HepG2 (cell line): ENCODE measurements around the gene KCNH6. TPM values are rescaled to one million over a fixed set of nuclear protein-coding genes. Genes with fewer than 3 reads are reported as not detected.

Experiments
- BATF2 ChIP-seq: sonication (generic); formaldehyde crosslinking; IDR thresholded peaks from 2 replicates; pipeline ENCODE4 v1.8.0; 2022; ENCODE audit warnings: mild to moderate bottlenecking, missing genetic modification reagents, moderate library complexity
- CHD4 ChIP-seq: fragments of 200-600 bp; sonication (generic); IDR thresholded peaks from 2 replicates; pipeline ENCODE4 v1.7.0; 2017; ENCODE audit warnings: mild to moderate bottlenecking, low read length, borderline replicate concordance
- CTCF ChIP-seq: sonication (generic); formaldehyde crosslinking; IDR thresholded peaks from 2 replicates; pipeline ENCODE4 v1.5.0; 2020; ENCODE audit warnings: mild to moderate bottlenecking, missing genetic modification reagents, moderate library complexity
- FOXP4 ChIP-seq: sonication (generic); formaldehyde crosslinking; IDR thresholded peaks from 2 replicates; pipeline ENCODE4 v1.4.0; 2020; ENCODE audit warnings: missing genetic modification reagents
- HHEX ChIP-seq: IDR thresholded peaks from 2 replicates; pipeline ENCODE4 v1.6.1; 2016; ENCODE audit warnings: control low read depth
- IRF2 ChIP-seq: IDR thresholded peaks from 2 replicates; pipeline ENCODE4 v1.6.1; 2018; ENCODE audit warnings: missing genetic modification reagents, missing compliant biosample characterization
- JUNB ChIP-seq: sonication (generic); formaldehyde crosslinking; IDR thresholded peaks from 2 replicates; pipeline ENCODE4 v1.8.0; 2022; ENCODE audit warnings: missing genetic modification reagents, mild to moderate bottlenecking, borderline replicate concordance
- KDM1A ChIP-seq: IDR thresholded peaks from 2 replicates; pipeline ENCODE4 v1.6.1; 2016; ENCODE audit warnings: missing compliant biosample characterization
- MED8 ChIP-seq: sonication (generic); formaldehyde crosslinking; IDR thresholded peaks from 2 replicates; pipeline ENCODE4 v1.8.1; 2023; ENCODE audit warnings: mild to moderate bottlenecking, missing genetic modification reagents; ENCODE audit not compliant: insufficient replicate concordance
- REPIN1 ChIP-seq: sonication (generic); formaldehyde crosslinking; IDR thresholded peaks from 2 replicates; pipeline ENCODE4 v1.8.0; 2022; ENCODE audit warnings: missing genetic modification reagents, low read depth, mild to moderate bottlenecking, borderline replicate concordance
- SALL2 ChIP-seq: sonication (generic); formaldehyde crosslinking; IDR thresholded peaks from 2 replicates; pipeline ENCODE4 v1.8.1; 2023; ENCODE audit warnings: mild to moderate bottlenecking, missing genetic modification reagents, inconsistent platforms
- TMF1 ChIP-seq: sonication (generic); formaldehyde crosslinking; IDR thresholded peaks from 2 replicates; pipeline ENCODE4 v1.8.1; 2022; ENCODE audit warnings: low read depth, missing genetic modification reagents
- ZNF253 ChIP-seq: sonication (generic); formaldehyde crosslinking; IDR thresholded peaks from 2 replicates; pipeline ENCODE4 v1.8.0; 2022; ENCODE audit warnings: mild to moderate bottlenecking, missing genetic modification reagents, borderline replicate concordance
- ZNF468 ChIP-seq: sonication (generic); formaldehyde crosslinking; IDR thresholded peaks from 2 replicates; pipeline ENCODE4 v1.8.0; 2022; ENCODE audit warnings: mild to moderate bottlenecking, moderate library complexity, missing genetic modification reagents
- ZNF501 ChIP-seq: sonication (generic); formaldehyde crosslinking; IDR thresholded peaks from 2 replicates; pipeline ENCODE4 v1.5.1; 2020; ENCODE audit warnings: mild to moderate bottlenecking, moderate library complexity, missing genetic modification reagents
- ZNF672 ChIP-seq: sonication (generic); formaldehyde crosslinking; IDR thresholded peaks from 2 replicates; pipeline ENCODE4 v1.8.1; 2022; ENCODE audit warnings: missing genetic modification reagents
- ZNF766 ChIP-seq: sonication (generic); formaldehyde crosslinking; IDR thresholded peaks from 2 replicates; pipeline ENCODE4 v1.5.0; 2020; ENCODE audit warnings: missing genetic modification reagents, borderline replicate concordance
- ZNF800 ChIP-seq: sonication (generic); formaldehyde crosslinking; IDR thresholded peaks from 2 replicates; pipeline ENCODE4 v1.4.0; 2020; ENCODE audit warnings: missing genetic modification reagents
- ZSCAN20 ChIP-seq: sonication (generic); formaldehyde crosslinking; IDR thresholded peaks from 2 replicates; pipeline ENCODE4 v1.4.0; 2020; ENCODE audit warnings: missing genetic modification reagents, mild to moderate bottlenecking, borderline replicate concordance
- polyA plus RNA-seq, 8 experiments: library from polyadenylated mRNA; depleted of rRNA in 3 of 8; stranded (reverse) in 7 of 8; unstranded in 1 of 8; fragments of >200 nt; fragmentation: Illumina TruSeq in 4 of 8; extraction: Trizol in 4 of 8; gene quantifications; 2 replicates each; pipeline versions ENCODE4 v1.2.1 to v1.2.3, GENCODE V29; 2011 to 2016; ENCODE audit warnings: low read depth in 4 of 8, missing spikeins in 1 of 8, mixed read lengths in 1 of 8; ENCODE audit not compliant: insufficient read depth in 1 of 8
- total RNA-seq, 5 experiments: library from RNA; depleted of rRNA; stranded (reverse); fragments of >200 nt; fragmentation: Illumina TruSeq; extraction: Trizol; gene quantifications; 2 replicates each; pipeline ENCODE4 v1.2.3, GENCODE V29; 2016; ENCODE audit warnings: low read depth in 1 of 5
- TF ChIP-seq, protein P1 (sequence below): sonication (generic); formaldehyde crosslinking; IDR thresholded peaks from 2 replicates; pipeline ENCODE4 v1.8.1; 2023; ENCODE audit warnings: mild to moderate bottlenecking, moderate library complexity, missing genetic modification reagents
- TF ChIP-seq, protein P2 (sequence below): sonication (generic); formaldehyde crosslinking; IDR thresholded peaks from 2 replicates; pipeline ENCODE4 v1.4.0; 2020; ENCODE audit warnings: mild to moderate bottlenecking, missing genetic modification reagents

KCNH6 gene
- total and polyA plus RNA-seq, 2 of the 13 experiments (the other 11 are each of a cell fraction or from before 2014, with no cell fraction given) = 0.05 to 0.18 TPM

DNA sequence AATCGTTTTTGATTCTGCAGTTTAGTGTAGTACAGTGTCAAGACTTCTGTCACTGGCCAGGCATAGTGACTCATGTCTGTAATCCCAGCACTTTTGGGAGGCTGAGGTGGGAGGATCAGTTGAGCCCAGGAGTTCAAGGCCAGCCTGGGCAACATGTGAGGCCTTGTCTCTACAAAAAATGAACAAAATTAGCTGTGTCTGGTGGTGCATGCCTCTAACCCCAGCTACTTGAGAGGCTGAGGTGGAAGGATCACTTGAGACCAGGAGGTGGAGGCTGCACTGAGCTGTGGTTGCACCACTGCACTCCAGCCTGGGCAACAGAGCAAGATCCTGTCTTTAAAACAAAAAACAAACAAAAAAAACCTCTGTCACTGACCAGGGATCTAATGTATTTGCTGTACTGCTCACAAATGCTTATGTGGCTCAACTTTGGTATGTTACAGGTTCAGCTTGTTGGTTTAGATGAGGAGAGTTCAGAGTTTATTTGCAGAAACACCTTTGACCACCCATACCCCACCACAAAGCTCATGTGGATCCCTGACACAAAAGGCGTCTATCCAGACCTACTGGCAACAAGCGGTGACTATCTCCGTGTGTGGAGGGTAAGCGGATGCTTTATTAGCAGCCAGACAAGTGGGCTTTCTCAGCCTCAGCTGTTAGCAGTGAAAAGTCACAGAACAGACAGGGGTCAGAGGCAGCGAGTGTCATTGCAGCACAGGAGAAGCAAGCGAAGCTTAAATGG, 55.0 kb downstream of the KCNH6 start (continued):
- TF ChIP-seq SALL2 (no peak), HHEX (CRISPR knock-in tag) (peak; percentile 82), JUNB (no peak), IRF2 (CRISPR knock-in tag) (peak; percentile 82; the same call in 1 of the 2 replicates), ZNF672 (CRISPR knock-in tag) (no peak), ZNF766 (CRISPR knock-in tag) (no peak; the same call in 1 of the 2 replicates), ZNF253 (CRISPR knock-in tag) (no peak), CHD4 (peak; percentile 95), TMF1 (CRISPR knock-in tag) (no peak), KDM1A (CRISPR knock-in tag) (peak; percentile 99), ZNF468 (peak; percentile 82; the same call in 1 of the 2 replicates), CTCF (CRISPR knock-in tag) (no peak; the same call in 1 of the 2 replicates), BATF2 (CRISPR knock-in tag) (no peak), MED8 (CRISPR knock-in tag) (peak; percentile 70), FOXP4 (CRISPR knock-in tag) (peak; percentile 94), ZNF800 (CRISPR knock-in tag) (peak; percentile 67; the same call in 1 of the 2 replicates), ZSCAN20 (CRISPR knock-in tag) (no peak), ZNF501 (CRISPR knock-in tag) (peak; percentile 73; the same call in 1 of the 2 replicates), REPIN1 (CRISPR knock-in tag) (no peak; the same call in 1 of the 2 replicates)
- TF ChIP-seq, protein P1, sequence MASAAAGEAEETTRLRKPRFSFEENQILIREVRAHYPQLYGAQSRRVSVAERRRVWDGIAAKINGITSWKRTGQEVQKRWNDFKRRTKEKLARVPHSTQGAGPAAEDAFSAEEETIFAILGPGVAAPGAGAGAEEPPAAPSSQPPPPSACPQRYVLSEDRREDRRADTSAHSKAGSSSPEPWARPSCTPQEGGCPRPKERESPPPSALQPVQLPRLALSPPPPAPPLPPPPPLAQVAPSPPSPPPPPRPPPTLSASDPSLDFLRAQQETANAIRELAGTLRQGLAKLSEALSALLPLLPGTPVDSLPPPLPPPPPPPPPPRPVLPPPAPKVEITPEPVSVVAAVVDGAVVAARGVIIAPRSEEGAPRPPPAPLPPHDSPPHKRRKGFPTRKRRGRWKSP = peak; percentile 53; the same call in 1 of the 2 replicates
- TF ChIP-seq, protein P2, sequence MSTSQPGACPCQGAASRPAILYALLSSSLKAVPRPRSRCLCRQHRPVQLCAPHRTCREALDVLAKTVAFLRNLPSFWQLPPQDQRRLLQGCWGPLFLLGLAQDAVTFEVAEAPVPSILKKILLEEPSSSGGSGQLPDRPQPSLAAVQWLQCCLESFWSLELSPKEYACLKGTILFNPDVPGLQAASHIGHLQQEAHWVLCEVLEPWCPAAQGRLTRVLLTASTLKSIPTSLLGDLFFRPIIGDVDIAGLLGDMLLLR (CRISPR knock-in tag) = peak; percentile 75; the same call in 1 of the 2 replicates
